HCT116 (cell line): ENCODE results near the gene MAP6D1. TPM values are rescaled to one million over a fixed set of nuclear protein-coding genes. Genes with fewer than 3 reads are reported as not detected.

ENCODE experiments used
- ATAC-seq: fragments of 200-7000 bp; cut with Tn5 transposase; 2 replicates; pipeline ENCODE4 v1.9.1; 2020; ENCODE audit warnings: mild to moderate bottlenecking, moderate library complexity
- BruUV-seq: library from RNA; stranded (reverse); fragments of 400-500 nt; replicated peaks from 2 replicates; lab custom pipeline; 2021; lab: Mats Ljungman, UMichigan
- CTCF ChIA-PET: fragments of 300-600 bp; sonication (Branson Sonifier 250); formaldehyde crosslinking; loops from one replicate; lab custom pipeline; 2021; ENCODE audit warnings: antibody characterized with exemption; lab: Charles Lee
- POLR2A ChIA-PET: fragments of 300-600, 350-600 bp; sonication (Branson Sonifier 250); formaldehyde crosslinking; loops from one replicate; lab custom pipeline; 2021; ENCODE audit warnings: antibody characterized with exemption; lab: Charles Lee
- RAD21 ChIA-PET, 2 experiments: fragments of 300-600 bp; sonication (Branson Sonifier 250); formaldehyde crosslinking; loops; one replicate each; lab custom pipeline; 2023; ENCODE audit warnings: low total read pairs in 2 of 2; ENCODE audit not compliant: uncharacterized antibody in 2 of 2, unreplicated experiment in 2 of 2, low non-redundant PET in 1 of 2; lab: Charles Lee
- DNase-seq: peaks from one replicate; pipeline ENCODE4 v3.0.0-alpha.2; 2010; ENCODE audit warnings: low read depth, low spot score
- H2AFZ ChIP-seq: fragments of 200-600 bp; shearing (Covaris generic), sonication (generic); 2 replicates; pipeline ENCODE4 v1.6.1; 2017; ENCODE audit warnings: low read depth, mixed run types, mixed read lengths, antibody characterized with exemption, low read length; ENCODE audit not compliant: poor library complexity, severe bottlenecking
- H3K27ac ChIP-seq: 2 replicates; pipeline ENCODE4 v1.5.1; 2012; ENCODE audit warnings: low read depth, low read length
- H3K27me3 ChIP-seq: fragments of 200-600 bp; sonication (generic); 2 replicates; pipeline ENCODE4 v1.6.1; 2016; ENCODE audit warnings: mixed run types, low read length, mixed read lengths; ENCODE audit not compliant: insufficient read depth
- H3K36me3 ChIP-seq, 2 experiments: fragments of 200-500 bp in 1 of 2; fragments of 200-600 bp in 1 of 2; sonication (Bioruptor generic) in 1 of 2; sonication (generic) in 1 of 2; 2 replicates each; pipeline versions ENCODE4 v1.5.1 to v1.6.1; 2014 to 2016; ENCODE audit warnings: low read length in 2 of 2, inconsistent platforms in 1 of 2, mixed read lengths in 1 of 2, mixed run types in 1 of 2; ENCODE audit not compliant: insufficient read depth in 2 of 2, control insufficient read depth in 1 of 2
- H3K4me1 ChIP-seq, 2 experiments: fragments of 200-600 bp in 1 of 2; sonication (generic) in 1 of 2; 2 replicates each; pipeline versions ENCODE4 v1.5.1 to v1.6.1; 2012 to 2017; ENCODE audit warnings: low read length in 2 of 2, inconsistent platforms in 1 of 2, mild to moderate bottlenecking in 1 of 2, mixed read lengths in 1 of 2, mixed run types in 1 of 2, moderate library complexity in 1 of 2; ENCODE audit not compliant: insufficient read depth in 2 of 2, control insufficient read depth in 1 of 2
- H3K4me2 ChIP-seq: fragments of 200-600 bp; sonication (generic); 2 replicates; pipeline ENCODE4 v1.6.1; 2017; ENCODE audit warnings: mixed run types, low read length, mixed read lengths
- H3K4me3 ChIP-seq, 2 experiments: fragments of 200-600 bp in 1 of 2; sonication (generic) in 1 of 2; replicated peaks in 1 of 2; 2 replicates each; pipeline ENCODE4 v1.5.1; 2011 to 2016; ENCODE audit warnings: low read length in 2 of 2, control low read depth in 1 of 2, low read depth in 1 of 2, mild to moderate bottlenecking in 1 of 2, mixed read lengths in 1 of 2, mixed run types in 1 of 2
- H3K79me2 ChIP-seq: fragments of 200-600 bp; sonication (generic); 2 replicates; pipeline ENCODE4 v1.6.1; 2017; ENCODE audit warnings: mild to moderate bottlenecking, mixed run types, low read length, moderate library complexity, mixed read lengths; ENCODE audit not compliant: insufficient read depth
- H3K9ac ChIP-seq: fragments of 200-600 bp; sonication (generic); 2 replicates; pipeline ENCODE4 v1.6.1; 2016; ENCODE audit warnings: low read length, mixed read lengths
- H3K9me2 ChIP-seq: fragments of 200-600 bp; sonication (generic), shearing (Covaris generic); 2 replicates; pipeline ENCODE4 v1.6.1; 2017; ENCODE audit warnings: mixed run types, mild to moderate bottlenecking, moderate library complexity; ENCODE audit not compliant: insufficient read depth
- H3K9me3 ChIP-seq, 2 experiments: fragments of 200-500 bp in 1 of 2; fragments of 200-600 bp in 1 of 2; sonication (Bioruptor generic) in 1 of 2; sonication (generic) in 1 of 2; 2 replicates each; pipeline ENCODE4 v1.6.1; 2014 to 2017; ENCODE audit warnings: low read length in 2 of 2, mixed read lengths in 2 of 2, inconsistent platforms in 1 of 2, low read depth in 1 of 2, mild to moderate bottlenecking in 1 of 2, mixed run types in 1 of 2, moderate library complexity in 1 of 2; ENCODE audit not compliant: control insufficient read depth in 1 of 2, insufficient read depth in 1 of 2
- H4K20me1 ChIP-seq: fragments of 200-600 bp; sonication (generic), shearing (Covaris generic); 2 replicates; pipeline ENCODE4 v1.6.1; 2017; ENCODE audit warnings: mixed run types, mild to moderate bottlenecking, moderate library complexity; ENCODE audit not compliant: insufficient read depth
- ATF3 ChIP-seq: IDR thresholded peaks from 2 replicates; pipeline ENCODE4 v1.6.1; 2012
- CBX3 ChIP-seq: IDR thresholded peaks from 2 replicates; pipeline ENCODE4 v1.6.1; 2012; ENCODE audit warnings: low read depth
- CEBPB ChIP-seq: IDR thresholded peaks from 2 replicates; pipeline ENCODE4 v1.6.1; 2012; ENCODE audit warnings: low read depth
- ELF1 ChIP-seq: IDR thresholded peaks from 2 replicates; pipeline ENCODE4 v1.6.1; 2012; ENCODE audit warnings: low read depth, borderline replicate concordance
- EZH2 ChIP-seq: fragments of 200-600 bp; sonication (generic); IDR thresholded peaks from 2 replicates; pipeline ENCODE4 v1.6.1; 2017; ENCODE audit warnings: antibody characterized with exemption, mixed run types
- FOSL1 ChIP-seq: IDR thresholded peaks from 2 replicates; pipeline ENCODE4 v1.6.1; 2012; ENCODE audit warnings: low read depth
- POLR2AphosphoS5 ChIP-seq: IDR thresholded peaks from 2 replicates; pipeline ENCODE4 v1.6.1; 2011; ENCODE audit warnings: mild to moderate bottlenecking, low read depth, low read length, moderate library complexity
- RAD21 ChIP-seq: IDR thresholded peaks from 2 replicates; pipeline ENCODE4 v1.6.1; 2012; ENCODE audit warnings: low read depth, mild to moderate bottlenecking
- REST ChIP-seq: IDR thresholded peaks from 2 replicates; pipeline ENCODE4 v1.6.1; 2012; ENCODE audit warnings: low read depth
- SP1 ChIP-seq: IDR thresholded peaks from 2 replicates; pipeline ENCODE4 v1.6.1; 2012; ENCODE audit warnings: low read depth
- SRF ChIP-seq: IDR thresholded peaks from 2 replicates; pipeline ENCODE4 v1.6.1; 2012; ENCODE audit warnings: low read depth
- TCF7L2 ChIP-seq: IDR thresholded peaks from 2 replicates; pipeline ENCODE4 v1.7.0; 2011; ENCODE audit warnings: borderline replicate concordance, inconsistent platforms; ENCODE audit not compliant: insufficient read depth, insufficient read length; ENCODE audit errors: extremely low read depth
- YY1 ChIP-seq: IDR thresholded peaks from 2 replicates; pipeline ENCODE4 v1.6.1; 2011; ENCODE audit warnings: low read length, low read depth, moderate library complexity, mild to moderate bottlenecking; ENCODE audit not compliant: insufficient replicate concordance; ENCODE audit errors: extremely low read depth
- ZFX ChIP-seq: fragments of 450-650 bp; IDR thresholded peaks from 2 replicates; pipeline ENCODE4 v1.6.1; 2017
- ZNF274 ChIP-seq: fragments of 200-500 bp; sonication (Bioruptor generic); IDR thresholded peaks from 2 replicates; pipeline ENCODE4 v1.6.1; 2014; ENCODE audit warnings: mild to moderate bottlenecking, low read depth, low read length, inconsistent platforms
- intact Hi-C: fragments of 100-400 bp; cut with micrococcal nuclease; formaldehyde crosslinking; loops from 2 replicates; pipeline ENCODE4 v1.10.0; 2022
- total RNA-seq: library from RNA; stranded (reverse); gene quantifications from one replicate; pipeline ENCODE4 v1.2.1, GENCODE V29; 2021; ENCODE audit not compliant: unreplicated experiment

The MAP6D1 gene
- total RNA-seq, 1 experiment from 2014 or later, result 5.3 TPM

GRCh38 chr3:183808355-183808754 is 17.0 kb downstream of the MAP6D1 start:
- H4K20me1 ChIP-seq, result no peaks in the 10 kb centered on the region
- intact Hi-C loops, result no loop called here
- no peaks in the 10 kb centered on the region for H3K27me3 ChIP-seq
- H3K79me2 ChIP-seq, result no peaks in the 10 kb centered on the region
- no peaks in the 10 kb centered on the region for H3K4me1 ChIP-seq
- H3K36me3 ChIP-seq, result peaks cover 44 to 52% of the 10 kb centered on the region in 2 experiments
- ATAC-seq, result no peak
- TF ChIP-seq TCF7L2 (no peak), FOSL1 (no peak)
- no TSS peak for BruUV-seq
- no peak for DNase-seq
- H3K27ac ChIP-seq, result no peak overlapping the region
- no peaks in the 10 kb centered on the region for H3K9me2 ChIP-seq
- no peak overlapping the region for H3K4me2 ChIP-seq
- H3K4me3 ChIP-seq, result no peak overlapping the region
- ChIA-PET RAD21 (no interaction called here), CTCF (no interaction called here), POLR2A (no interaction called here)
- no peak overlapping the region for H2AFZ ChIP-seq
- no peaks in the 10 kb centered on the region for H3K9me3 ChIP-seq
- H3K9ac ChIP-seq, result no peak overlapping the region

- ChIA-PET CTCF (no interaction called here), RAD21 (no interaction called here), POLR2A (no interaction called here)
- Histone ChIP-seq H3K27ac (no peak overlapping the region), H4K20me1 (no peaks in the 10 kb centered on the region), H3K4me2 (no peak overlapping the region), H3K36me3 (peaks cover 48 to 53% of the 10 kb centered on the region in 2 experiments), H2AFZ (no peak overlapping the region), H3K9ac (no peak overlapping the region), H3K9me3 (no peaks in the 10 kb centered on the region), H3K4me3 (no peak overlapping the region), H3K79me2 (no peaks in the 10 kb centered on the region), H3K4me1 (no peaks in the 10 kb centered on the region), H3K27me3 (no peaks in the 10 kb centered on the region), H3K9me2 (no peaks in the 10 kb centered on the region)
- intact Hi-C loops, result no loop called here
- ATAC-seq, result no peak
- DNase-seq, result no peak
- no TSS peak for BruUV-seq
- no peak for TF ChIP-seq REST
- TF ChIP-seq POLR2AphosphoS5, result no peak
- TF ChIP-seq ZFX, result no peak
- TF ChIP-seq CBX3, result no peak
- TF ChIP-seq CEBPB, result no peak
- TF ChIP-seq YY1, result no peak
- no peak for TF ChIP-seq ZNF274
- TF ChIP-seq ATF3, result no peak
- TF ChIP-seq SP1, result no peak
- TF ChIP-seq EZH2, result no peak
- TF ChIP-seq ELF1, result no peak
- TF ChIP-seq RAD21, result no peak
- no peak for TF ChIP-seq SRF
These were observed 17.5 kb downstream of the MAP6D1 start for GRCh38 chr3:183807881-183808280.
